ENCODE results near the gene DNASE2. TPM values are rescaled to one million over a fixed set of nuclear protein-coding genes. Genes with fewer than 3 reads are reported as not detected.

DNASE2 gene
- total RNA-seq, 1 donor from 2014 or later: 101 TPM

DNA sequence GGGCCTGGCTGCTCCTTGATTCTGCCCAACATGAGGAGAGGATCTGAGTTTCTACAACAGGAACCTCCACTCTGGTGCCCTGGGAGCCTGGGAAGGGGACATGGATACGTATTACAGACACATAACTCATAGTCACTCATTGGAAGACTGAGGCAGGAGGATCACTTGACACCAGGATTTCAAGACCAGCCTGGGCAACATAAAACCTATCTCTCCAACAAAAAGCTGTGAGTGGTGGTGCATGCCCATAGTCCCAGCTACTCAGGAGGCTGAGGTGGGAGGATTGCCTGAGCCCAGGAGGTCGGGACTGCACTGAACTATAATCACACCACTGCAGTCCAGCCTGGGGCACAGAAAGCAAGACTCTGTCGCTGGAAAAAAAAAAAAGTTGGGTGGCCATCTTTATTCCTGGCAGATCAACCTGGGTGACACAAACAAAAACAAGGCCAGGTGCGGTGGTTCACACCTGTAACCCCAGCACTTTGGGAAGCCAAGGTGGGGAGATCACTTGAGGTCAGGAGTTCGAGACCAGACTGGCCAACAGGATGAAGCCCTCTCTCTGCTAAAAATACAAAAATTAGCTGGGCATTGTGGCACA, 6.9 kb upstream of the DNASE2 start:
- peaks cover 15% of the 10 kb centered on the region for H3K27me3 ChIP-seq (ENCODE audit: low read depth)
- H3K4me3 ChIP-seq: no peak overlapping the region
- TF ChIP-seq, protein P1, sequence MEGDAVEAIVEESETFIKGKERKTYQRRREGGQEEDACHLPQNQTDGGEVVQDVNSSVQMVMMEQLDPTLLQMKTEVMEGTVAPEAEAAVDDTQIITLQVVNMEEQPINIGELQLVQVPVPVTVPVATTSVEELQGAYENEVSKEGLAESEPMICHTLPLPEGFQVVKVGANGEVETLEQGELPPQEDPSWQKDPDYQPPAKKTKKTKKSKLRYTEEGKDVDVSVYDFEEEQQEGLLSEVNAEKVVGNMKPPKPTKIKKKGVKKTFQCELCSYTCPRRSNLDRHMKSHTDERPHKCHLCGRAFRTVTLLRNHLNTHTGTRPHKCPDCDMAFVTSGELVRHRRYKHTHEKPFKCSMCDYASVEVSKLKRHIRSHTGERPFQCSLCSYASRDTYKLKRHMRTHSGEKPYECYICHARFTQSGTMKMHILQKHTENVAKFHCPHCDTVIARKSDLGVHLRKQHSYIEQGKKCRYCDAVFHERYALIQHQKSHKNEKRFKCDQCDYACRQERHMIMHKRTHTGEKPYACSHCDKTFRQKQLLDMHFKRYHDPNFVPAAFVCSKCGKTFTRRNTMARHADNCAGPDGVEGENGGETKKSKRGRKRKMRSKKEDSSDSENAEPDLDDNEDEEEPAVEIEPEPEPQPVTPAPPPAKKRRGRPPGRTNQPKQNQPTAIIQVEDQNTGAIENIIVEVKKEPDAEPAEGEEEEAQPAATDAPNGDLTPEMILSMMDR (IDR thresholded peaks at IDR 0.05): no peak
- H3K9me3 ChIP-seq: no peaks in the 10 kb centered on the region
- intact Hi-C loops (cut with DNase I): no loop called here
- peaks cover under 1% of the 10 kb centered on the region for H3K36me3 ChIP-seq
- DNase-seq (no peak), ATAC-seq (no peak)
- H3K4me1 ChIP-seq: peaks cover 26% of the 10 kb centered on the region
- no peak overlapping the region for H3K27ac ChIP-seq

DNA sequence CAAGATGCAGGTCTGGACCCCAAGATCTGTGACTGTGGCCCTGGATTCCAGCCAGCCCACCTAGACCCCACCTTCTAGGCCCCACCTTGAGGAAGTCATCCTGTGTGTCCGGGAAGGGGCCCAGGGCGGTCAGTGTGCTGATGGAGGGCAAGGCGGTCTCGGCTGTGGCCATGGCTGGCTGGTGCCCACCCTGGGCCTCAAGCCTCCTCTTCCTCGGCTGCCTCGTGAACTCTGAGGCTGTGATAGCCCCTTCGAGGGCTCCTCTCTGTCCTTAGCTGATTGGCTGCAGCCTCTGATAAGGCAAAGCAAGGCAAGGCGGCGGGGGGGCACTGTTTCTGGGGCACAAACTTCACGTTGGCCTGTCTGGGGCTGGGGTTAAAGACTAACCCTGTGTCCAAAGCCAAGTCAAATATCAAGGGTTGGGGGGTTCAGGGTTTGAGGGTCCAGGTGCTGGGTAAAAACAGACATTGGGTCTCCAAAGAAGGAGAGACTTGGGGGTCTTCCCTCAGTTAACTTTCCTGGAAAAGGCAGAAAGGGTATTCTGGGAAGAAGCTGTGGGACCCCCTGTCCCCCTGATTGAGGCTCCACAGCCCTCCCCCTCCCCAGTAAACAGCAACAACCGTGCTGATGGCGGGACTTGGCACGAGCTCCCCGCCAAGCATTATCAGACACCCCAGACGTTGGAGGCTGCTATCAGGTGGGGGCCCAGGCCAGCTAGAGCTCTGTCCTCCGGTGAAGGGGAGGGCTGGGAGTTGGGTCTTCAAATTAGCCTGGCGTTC, 5.9 kb upstream of the DNASE2 start, which contains the start of gene KLF1:
Gene KLF1 (minus strand): TSS at position 233 of the 779 bp plus-strand sequence. CDS start 61 bp downstream, at position 172.
- peaks cover 15% of the 10 kb centered on the region for H3K27me3 ChIP-seq (ENCODE audit: low read depth)
- no peak for ATAC-seq
- TF ChIP-seq, protein P1 (IDR thresholded peaks at IDR 0.05): no peak
- peak within 1 kb of the TSS; percentile 54 for H3K4me3 ChIP-seq
- DNase-seq: no peak
- peaks cover 28% of the 10 kb centered on the region for H3K4me1 ChIP-seq
- peak within 1 kb of the TSS; percentile 56 for H3K27ac ChIP-seq
- intact Hi-C loops (cut with DNase I): no loop called here
- H3K36me3 ChIP-seq: no peaks in the 10 kb centered on the region
- H3K9me3 ChIP-seq: no peaks in the 10 kb centered on the region

DNA sequence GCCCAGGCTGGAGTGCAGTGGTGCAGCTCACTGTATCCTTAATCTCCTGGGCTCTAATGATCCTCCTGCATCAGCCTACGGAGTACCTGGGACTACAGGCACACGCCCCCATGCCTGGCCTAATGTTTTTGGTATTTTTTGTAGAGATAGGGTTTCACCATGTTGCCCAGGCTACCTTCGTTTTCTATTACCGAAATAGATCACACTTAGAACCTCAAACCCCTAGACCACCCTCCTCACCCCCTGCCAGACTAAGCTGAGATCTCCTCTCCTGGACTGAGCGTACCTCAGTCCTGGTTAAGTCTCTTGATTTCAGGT, 5.4 kb upstream of the DNASE2 start:
- no peak for DNase-seq
- Histone ChIP-seq H3K9me3 (no peaks in the 10 kb centered on the region), H3K27me3 (ENCODE audit: low read depth) (peaks cover 15% of the 10 kb centered on the region), H3K36me3 (no peaks in the 10 kb centered on the region), H3K27ac (no peak overlapping the region), H3K4me3 (no peak overlapping the region), H3K4me1 (peaks cover 27% of the 10 kb centered on the region)
- intact Hi-C loops (cut with DNase I): no loop called here
- no peak for ATAC-seq
- TF ChIP-seq, protein P1 (IDR thresholded peaks at IDR 0.05): no peak

DNA sequence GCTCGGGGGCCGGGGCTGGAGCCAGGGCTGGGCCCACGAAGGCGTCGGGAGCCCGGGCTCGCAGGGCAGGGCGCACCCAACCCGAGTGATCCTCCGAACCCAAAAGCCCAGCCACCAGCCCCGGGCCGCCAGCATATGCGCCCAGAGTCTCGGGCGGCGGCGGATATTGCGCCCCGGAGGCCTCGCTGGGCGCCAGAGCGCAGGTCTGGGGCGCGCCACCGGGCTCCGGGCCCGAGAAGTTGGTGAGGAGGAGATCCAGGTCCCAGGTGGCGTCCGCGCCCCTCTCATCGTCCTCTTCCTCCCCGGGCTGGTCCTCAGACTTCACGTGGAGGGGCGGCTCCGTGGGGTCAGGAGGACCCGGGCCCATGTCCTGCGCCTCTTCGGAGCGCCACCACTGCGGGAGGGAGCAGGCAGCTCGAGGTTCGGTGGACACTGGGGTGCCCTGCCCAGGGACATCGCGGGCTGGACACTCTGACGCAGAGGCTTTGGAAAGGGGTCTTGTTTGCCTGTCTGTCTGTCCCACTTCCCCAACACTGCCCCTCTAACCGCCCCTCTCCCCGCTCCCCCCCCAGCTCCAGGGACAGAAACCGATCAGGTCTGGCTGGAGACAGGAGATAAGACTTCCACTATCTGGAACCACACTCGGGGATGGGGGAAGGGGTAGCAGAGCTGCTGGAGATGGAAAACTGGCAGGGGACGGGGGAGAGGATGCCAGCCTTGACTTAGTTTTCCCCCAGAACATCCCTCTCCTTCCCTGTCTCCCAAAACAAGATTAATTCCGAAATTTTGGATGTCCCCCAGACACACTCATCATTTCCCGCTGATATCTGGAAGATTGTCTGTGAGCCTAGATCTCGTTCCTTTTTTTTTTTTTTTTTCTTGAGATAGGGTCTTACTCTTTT, 4.8 kb upstream of the DNASE2 start:
- TF ChIP-seq, protein P1 (IDR thresholded peaks at IDR 0.05): no peak
- peak overlapping the region; percentile 56 for H3K27ac ChIP-seq
- no peak for DNase-seq
- no peaks in the 10 kb centered on the region for H3K9me3 ChIP-seq
- ATAC-seq: peak in 1 of 2 donors; percentile 4
- no peaks in the 10 kb centered on the region for H3K36me3 ChIP-seq
- peaks cover 24% of the 10 kb centered on the region for H3K4me1 ChIP-seq
- intact Hi-C loops (cut with DNase I): no loop called here
- H3K27me3 ChIP-seq (ENCODE audit: low read depth): peaks cover 15% of the 10 kb centered on the region
- peak overlapping the region; percentile 54 for H3K4me3 ChIP-seq

DNA sequence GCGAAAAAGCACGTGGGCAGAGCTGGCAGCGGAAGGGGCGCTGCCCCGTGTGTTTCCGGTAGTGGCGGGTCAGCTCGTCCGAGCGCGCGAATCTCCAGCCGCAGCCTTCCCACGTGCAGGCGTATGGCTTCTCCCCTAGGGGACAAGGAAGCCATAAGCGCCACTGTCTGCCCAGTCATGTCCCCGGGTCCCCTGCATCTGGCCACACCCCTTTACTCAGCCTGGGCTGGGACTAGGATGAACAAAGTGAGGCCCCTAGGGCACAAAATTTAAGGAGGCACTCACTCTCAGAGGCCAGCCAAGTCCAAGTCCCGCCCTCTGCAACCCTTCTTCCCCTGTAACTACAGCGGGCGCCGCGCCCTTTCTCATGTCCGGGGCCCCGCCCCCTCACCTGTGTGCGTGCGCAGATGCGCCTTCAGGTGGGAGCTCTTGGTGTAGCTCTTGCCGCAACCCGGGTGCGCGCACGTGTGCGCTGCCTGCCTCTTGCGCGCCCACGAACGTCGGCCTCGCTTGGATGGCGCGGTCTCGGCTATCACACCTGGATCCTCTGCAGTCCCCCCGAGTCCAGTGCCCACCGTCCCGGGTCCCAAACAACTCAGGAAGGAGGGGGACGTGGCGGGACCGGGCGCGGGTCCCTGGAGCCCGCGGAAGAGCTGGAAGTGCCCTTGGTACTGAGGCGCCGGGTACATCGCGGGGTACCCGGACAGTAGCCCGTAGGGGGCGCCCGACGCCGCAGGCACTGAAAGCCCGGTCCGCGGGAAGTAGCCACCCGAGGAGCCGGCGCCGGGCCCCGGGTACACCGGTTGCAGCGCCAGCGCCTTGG, 3.9 kb upstream of the DNASE2 start:
- Histone ChIP-seq H3K4me3 (peak overlapping the region; percentile 54), H3K27ac (peak overlapping the region; percentile 56), H3K27me3 (ENCODE audit: low read depth) (peaks cover 15% of the 10 kb centered on the region), H3K4me1 (peaks cover 32% of the 10 kb centered on the region), H3K9me3 (no peaks in the 10 kb centered on the region), H3K36me3 (no peaks in the 10 kb centered on the region)
- intact Hi-C loops (cut with DNase I): no loop called here
- ATAC-seq: peak; percentile 74 to 82
- TF ChIP-seq, protein P1 (IDR thresholded peaks at IDR 0.05): peak; percentile 70
- peak; percentile 94 for DNase-seq
